ENCODE results near the gene ARAP2.

ARAP2 gene, protein sequence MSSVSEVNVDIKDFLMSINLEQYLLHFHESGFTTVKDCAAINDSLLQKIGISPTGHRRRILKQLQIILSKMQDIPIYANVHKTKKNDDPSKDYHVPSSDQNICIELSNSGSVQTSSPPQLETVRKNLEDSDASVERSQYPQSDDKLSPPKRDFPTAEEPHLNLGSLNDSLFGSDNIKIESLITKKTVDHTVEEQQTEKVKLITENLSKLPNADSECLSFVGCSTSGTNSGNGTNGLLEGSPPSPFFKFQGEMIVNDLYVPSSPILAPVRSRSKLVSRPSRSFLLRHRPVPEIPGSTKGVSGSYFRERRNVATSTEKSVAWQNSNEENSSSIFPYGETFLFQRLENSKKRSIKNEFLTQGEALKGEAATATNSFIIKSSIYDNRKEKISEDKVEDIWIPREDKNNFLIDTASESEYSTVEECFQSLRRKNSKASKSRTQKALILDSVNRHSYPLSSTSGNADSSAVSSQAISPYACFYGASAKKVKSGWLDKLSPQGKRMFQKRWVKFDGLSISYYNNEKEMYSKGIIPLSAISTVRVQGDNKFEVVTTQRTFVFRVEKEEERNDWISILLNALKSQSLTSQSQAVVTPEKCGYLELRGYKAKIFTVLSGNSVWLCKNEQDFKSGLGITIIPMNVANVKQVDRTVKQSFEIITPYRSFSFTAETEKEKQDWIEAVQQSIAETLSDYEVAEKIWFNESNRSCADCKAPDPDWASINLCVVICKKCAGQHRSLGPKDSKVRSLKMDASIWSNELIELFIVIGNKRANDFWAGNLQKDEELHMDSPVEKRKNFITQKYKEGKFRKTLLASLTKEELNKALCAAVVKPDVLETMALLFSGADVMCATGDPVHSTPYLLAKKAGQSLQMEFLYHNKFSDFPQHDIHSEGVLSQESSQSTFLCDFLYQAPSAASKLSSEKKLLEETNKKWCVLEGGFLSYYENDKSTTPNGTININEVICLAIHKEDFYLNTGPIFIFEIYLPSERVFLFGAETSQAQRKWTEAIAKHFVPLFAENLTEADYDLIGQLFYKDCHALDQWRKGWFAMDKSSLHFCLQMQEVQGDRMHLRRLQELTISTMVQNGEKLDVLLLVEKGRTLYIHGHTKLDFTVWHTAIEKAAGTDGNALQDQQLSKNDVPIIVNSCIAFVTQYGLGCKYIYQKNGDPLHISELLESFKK (N-terminal part only)

DNA sequence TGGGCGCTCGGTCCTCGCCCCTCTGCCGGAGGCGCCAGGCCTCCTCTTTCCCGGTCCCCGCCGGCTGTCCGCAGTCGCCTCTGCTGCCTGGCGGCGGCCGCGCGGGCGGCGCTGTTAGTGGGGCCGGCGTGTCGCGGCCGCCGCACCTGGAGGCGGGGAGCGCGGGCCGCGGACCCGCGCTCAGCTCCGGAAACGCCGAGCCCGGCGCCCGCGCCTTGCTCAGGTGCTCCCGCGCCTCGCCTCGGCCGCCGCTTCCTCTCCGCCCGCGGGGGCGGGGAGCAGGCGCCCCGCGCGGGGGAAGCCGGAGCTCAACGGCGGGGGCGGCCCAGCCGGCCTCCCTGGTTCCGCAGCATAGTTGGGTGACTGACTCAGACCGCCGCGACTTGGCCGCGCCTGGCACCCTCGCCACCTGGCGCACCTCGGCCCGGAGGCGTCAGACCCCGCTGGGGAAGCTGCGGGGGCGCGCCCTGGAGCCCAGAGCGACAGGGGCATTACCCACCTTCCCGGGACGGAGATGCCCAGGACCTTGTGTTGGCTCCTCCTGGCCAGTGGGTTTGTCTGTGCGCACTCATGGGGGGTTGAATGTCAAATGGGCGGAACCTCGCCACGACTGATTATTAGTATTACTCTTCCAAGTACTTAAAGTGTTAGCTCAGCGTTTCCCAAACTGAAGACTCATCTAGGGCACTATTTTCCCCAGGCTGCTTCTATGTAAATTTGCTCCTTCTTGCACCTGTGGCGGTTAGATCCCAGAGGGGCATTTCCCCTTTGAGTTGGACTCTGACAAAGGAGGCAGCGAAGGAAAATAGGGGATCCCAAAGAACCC lies at the start of gene ARAP2:
ARAP2 (minus strand) TSS at position 258 of the 826 bp plus-strand sequence. CDS start 15,028 bp downstream, outside the sequence.
- DNase-seq: no peak

DNA sequence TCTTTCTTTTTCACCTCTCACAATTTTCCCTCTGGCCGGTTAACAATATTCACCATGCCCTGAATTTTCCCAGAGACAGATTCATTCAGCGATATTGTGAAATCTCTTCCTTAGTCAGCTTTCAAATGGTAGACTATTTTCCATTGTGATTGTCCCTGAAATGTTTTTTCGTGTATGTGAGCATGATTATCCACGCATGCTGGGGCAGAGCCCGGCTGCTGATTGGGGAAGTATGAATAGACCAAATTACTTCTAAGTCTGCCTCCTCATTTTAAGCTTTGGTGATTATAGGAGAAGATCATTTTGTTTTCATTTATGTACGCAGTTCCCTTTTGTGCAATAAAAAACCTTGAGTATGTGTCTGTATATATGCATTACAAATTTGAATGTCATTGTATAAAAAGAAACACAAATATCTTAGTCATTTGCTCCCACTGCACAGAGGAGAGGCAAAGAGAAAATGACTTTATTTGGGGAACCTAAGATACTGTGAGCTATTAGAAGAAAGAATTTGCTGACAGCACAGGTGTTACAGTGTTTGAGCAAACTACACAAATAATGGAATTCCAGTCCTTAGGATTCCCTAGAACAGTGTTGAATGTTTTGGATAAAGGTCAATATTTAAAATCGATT lies 48.4 kb upstream of the ARAP2 start:
- DNase-seq: no peak

- no peak for DNase-seq
Measured at GRCh38 chr4:36290641-36291040, 46.3 kb upstream of the ARAP2 start.

DNA sequence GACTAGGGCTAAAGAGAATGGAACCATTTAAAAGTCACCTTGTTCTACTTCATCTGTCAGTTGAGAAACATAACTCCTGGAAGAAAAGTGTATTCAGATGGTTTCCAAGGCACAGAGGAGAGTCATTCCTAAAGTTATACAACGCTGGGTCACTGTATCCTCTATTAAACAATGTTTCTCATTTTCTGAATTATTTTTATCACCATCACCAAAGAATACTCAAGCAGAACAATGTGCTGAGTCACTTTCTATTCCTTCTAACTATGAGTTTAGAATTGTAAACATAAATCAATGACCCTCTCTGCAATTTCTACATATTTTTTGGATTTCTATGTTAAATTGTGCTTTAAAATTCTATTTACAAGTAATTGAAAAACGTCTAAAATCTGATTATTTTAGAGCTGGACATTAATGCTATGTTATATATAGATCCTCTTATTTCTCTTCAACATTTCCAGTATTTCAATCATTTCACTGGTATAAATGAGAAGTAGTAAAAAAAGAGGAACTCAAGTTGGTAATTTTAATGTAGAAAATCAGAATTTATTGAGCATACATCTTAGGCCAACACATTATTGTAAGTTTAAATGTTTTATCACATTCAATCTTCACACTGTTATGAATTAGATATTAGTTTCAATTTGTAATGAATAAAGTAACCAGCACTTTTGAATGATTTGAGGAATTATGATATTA lies 44.6 kb upstream of the ARAP2 start:
- DNase-seq: no peak

GRCh38 chr4:36286481-36286871 lies 42.2 kb upstream of the ARAP2 start:
- DNase-seq: no peak

- DNase-seq: no peak
Measured at GRCh38 chr4:36285784-36286480, 41.6 kb upstream of the ARAP2 start.

DNA sequence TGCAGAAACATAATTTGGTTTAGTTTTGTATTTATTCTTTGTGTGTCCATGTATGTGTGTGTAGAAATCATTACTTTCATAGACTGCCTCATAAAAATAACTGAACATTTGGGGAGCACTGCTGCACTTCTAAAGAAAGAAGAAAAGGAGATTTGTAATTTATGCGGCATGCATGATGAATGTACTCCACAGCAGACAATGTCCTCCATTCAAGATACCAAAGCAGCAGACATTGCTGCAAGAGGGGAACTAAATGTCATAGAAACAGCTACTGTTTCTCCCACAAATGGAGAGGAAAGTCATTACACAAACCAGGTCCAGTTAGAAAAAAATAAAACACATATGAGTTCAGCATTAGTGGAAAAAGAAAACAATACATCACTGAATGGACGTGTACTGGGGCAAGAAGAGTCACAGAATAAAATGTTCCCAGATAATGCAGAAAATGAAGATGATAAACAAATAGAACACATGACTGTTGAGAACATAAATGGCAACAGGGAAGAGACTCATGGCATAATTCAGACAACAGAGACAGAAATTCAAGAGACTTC lies 39.7 kb upstream of the ARAP2 start:
- no peak for DNase-seq

DNA sequence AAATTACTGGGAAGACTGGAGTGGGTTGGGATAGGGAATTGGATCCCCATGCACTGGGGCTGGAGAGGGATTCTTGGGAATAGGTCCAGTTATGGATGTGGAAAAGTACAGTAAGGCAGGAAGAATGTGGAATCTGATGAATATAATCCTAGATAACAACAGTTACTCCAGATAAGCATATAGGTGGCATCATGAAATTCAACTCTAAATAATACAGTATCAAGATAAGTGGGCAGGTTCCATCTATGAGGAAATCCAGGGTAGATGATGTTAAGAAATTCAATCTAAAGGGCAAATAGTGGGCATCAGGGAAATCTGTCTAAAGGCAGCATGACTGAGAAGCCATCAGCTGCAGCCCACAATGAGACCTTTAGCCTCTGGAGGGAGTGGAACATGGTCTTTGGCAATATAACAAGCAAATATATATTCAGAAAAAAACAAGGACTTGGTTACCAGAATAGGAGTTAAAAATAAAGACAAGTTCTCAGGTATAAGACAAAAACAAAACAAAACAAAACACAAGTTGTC lies 38.3 kb upstream of the ARAP2 start:
- no peak for DNase-seq

- DNase-seq: no peak
Measured at GRCh38 chr4:36281384-36282106, 37.2 kb upstream of the ARAP2 start, which contains the start of gene DTHD1. Gene DTHD1, plus strand, starts transcription at chr4:36281616. Its CDS starts 143 bp downstream, at chr4:36281759.

DNA sequence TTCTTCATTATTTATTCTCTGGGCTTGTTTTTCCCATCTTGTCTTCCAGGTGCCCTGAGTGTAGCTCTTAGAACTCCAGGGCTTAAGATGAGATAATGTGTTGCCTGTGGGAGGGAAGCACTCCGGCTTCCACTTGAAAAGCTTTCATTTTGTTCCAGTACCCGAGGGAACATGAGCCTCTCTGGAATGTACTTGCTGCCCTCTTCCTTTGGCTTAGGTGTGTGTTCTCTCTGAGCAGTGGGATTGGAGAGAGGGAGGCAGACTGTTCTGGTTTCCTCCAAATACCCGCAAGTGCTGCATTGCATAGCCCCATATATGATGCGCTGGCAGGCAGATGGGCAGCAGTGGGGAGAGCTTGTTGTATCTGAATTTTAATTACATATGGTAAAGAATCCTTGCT lies 36.2 kb upstream of the ARAP2 start:
- DNase-seq: no peak

GRCh38 chr4:36278789-36279188 lies 34.5 kb upstream of the ARAP2 start:
- DNase-seq: no peak

- no peak for DNase-seq
Measured at GRCh38 chr4:36277533-36277932, 33.2 kb upstream of the ARAP2 start.

DNA sequence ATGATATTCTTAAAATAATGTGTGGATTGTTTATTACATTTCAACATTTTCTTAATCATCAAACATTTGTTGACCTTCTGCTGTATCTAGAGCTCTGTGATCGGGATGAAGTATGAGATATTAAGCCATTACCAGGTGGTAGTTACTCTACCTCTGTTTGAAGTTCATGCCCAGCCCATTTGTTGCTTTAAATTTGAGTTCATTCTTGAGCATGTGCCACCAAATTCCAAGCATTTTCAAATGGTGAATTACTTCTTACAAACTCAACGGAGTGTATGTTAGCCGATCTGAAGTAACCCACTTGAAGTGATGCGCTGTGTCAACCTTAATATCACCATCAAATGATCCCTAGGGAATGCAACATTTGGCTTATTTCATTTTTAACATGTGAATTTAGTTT lies 29.8 kb upstream of the ARAP2 start:
- DNase-seq: no peak

GRCh38 chr4:36273276-36273675 lies 29.0 kb upstream of the ARAP2 start:
- no peak for DNase-seq

DNA sequence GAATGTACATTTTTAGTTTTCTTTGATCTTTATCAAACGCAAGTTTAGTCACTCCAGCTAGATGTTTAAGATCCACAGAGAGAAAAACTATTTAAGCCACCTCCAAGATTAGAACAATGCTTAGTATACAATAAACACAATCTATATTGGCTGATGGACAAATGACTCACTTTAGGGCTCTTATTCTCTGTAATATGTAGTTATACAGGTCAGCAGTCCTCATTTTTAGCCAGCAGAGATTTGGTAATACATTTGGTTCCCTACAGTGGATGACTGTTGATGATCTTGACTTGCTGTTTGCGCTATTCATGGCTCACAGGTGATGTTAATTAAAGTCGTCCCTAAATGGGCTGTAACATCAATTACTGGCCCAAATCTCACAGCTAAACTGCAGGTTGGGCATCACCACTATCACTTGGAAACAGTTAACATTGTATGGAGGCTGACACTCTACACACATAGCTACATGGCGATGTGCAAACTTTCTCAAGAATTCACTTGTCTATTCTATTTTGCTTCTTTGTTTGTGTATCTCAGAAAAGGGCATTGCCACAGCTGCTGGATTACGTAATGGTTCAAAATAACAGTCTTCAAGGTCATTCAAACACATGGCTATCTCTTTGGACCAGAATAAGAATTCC lies 25.3 kb upstream of the ARAP2 start:
- DNase-seq: no peak

DNA sequence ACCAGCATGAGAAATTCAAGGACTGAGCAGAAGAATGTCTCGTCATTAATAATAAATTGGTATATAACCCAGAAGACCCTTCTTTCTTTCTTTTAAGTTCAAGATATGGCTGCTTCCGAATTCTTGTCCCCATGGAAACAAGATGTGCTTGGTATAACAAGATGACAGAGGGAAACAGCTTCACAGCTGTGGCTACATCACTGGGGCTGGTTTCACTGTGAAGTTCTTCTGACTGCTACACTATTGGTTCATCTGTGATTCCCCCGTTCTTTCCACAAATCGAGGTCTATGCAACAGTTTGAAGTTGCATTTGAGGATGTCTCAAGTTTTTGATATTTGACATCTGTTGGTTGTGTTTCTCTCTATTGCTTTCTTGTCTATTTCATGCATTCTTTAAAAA lies 24.8 kb upstream of the ARAP2 start:
- no peak for DNase-seq

DNA sequence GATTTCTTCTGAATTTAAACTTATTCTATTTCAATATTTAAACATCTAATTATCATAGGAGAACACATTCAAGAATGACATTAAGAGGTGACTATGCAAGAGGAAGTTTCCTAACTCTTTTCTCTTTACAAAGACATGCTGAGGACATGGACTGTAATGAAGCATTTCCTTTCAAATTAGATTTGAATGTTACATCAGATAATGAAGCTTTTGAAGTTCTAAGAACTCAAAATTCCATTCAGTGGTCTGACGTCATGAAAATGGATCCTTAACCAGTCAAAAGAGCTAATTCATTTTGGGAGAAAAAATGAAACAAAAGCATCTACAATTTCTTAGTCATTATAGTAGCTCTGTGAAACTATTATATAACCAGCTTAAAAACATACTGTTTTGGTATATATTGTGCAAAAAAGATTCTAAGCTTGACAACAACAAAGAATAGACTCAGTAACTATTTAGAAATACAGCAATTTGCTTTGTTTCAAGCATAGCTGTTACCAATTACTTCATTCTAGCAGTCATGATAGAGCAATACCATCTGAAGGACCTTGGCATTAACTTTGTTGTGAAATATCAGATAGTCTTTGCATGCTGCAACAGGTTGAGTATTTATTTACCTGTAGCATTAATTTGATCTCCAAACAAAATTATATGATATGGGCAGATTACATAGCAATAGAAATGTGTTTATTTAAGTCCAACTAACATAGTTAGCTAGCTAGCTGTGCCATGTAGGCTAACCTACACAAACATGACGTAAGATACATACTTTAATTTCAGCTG lies 23.4 kb upstream of the ARAP2 start:
- DNase-seq: peak; percentile 63
